GM12891 (cell line): ENCODE data around the gene BEST2.

Experiments used
- DNase-seq: peaks from one replicate; pipeline ENCODE4 v3.0.0; 2011; ENCODE audit warnings: low spot score; ENCODE audit not compliant: insufficient read length
- FAIRE-seq: peaks from 2 replicates; lab custom pipeline; 2011; peaks lifted over from hg19 to GRCh38; lab: Jason Lieb, UNC
- PAX5 ChIP-seq: IDR thresholded peaks from 2 replicates; pipeline ENCODE4 v1.6.1; 2011; ENCODE audit warnings: low read length, moderate library complexity, mild to moderate bottlenecking; ENCODE audit not compliant: insufficient read depth, severe bottlenecking
- POLR2A ChIP-seq: IDR thresholded peaks from 2 replicates; pipeline ENCODE4 v1.6.1; 2011; ENCODE audit warnings: low read depth, low read length, control low read depth
- POLR2AphosphoS5 ChIP-seq: IDR thresholded peaks from 2 replicates; pipeline ENCODE4 v1.6.1; 2011; ENCODE audit warnings: low read depth, low read length, control low read depth
- POU2F2 ChIP-seq: IDR thresholded peaks from 2 replicates; pipeline ENCODE4 v1.6.1; 2011; ENCODE audit warnings: low read depth, mild to moderate bottlenecking, control low read depth, low read length, moderate library complexity
- SPI1 ChIP-seq: IDR thresholded peaks from 2 replicates; pipeline ENCODE4 v1.6.1; 2011; ENCODE audit warnings: low read depth, low read length, control low read depth
- TAF1 ChIP-seq: IDR thresholded peaks from 2 replicates; pipeline ENCODE4 v1.6.1; 2011; ENCODE audit warnings: low read depth, low read length, control low read depth

Gene BEST2

DNA sequence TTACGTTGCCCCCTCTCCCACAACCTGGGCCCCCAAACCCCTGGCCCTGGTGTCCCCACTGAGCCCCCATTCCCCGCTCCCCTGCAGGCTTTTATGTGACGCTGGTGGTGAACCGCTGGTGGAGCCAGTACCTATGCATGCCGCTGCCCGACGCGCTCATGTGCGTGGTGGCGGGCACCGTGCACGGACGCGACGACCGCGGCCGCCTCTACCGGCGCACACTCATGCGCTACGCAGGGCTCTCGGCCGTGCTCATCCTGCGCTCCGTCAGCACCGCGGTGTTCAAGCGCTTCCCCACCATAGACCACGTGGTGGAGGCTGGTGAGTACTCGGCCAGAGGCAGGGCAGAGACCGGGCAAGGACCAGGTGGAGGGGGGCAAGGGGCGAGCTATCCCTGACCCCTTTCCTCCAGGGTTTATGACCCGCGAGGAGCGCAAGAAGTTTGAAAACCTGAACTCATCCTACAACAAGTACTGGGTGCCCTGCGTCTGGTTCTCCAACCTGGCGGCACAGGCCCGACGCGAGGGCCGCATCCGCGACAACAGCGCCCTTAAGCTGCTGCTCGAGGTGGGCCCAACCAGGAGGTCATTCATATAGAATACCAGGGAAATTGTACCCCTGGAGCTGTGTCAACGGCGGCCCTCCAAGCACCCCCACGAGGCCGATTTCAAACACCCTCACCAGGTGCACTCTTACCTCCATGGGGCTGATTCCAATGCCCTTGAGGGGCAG, 3.0 kb downstream of the BEST2 start:
- FAIRE-seq (no peak), DNase-seq (no peak)
- no peak for TF ChIP-seq TAF1
- TF ChIP-seq PAX5, result no peak
- TF ChIP-seq POLR2A, result no peak
- no peak for TF ChIP-seq POLR2AphosphoS5
- no peak for TF ChIP-seq SPI1
- no peak for TF ChIP-seq POU2F2

DNA sequence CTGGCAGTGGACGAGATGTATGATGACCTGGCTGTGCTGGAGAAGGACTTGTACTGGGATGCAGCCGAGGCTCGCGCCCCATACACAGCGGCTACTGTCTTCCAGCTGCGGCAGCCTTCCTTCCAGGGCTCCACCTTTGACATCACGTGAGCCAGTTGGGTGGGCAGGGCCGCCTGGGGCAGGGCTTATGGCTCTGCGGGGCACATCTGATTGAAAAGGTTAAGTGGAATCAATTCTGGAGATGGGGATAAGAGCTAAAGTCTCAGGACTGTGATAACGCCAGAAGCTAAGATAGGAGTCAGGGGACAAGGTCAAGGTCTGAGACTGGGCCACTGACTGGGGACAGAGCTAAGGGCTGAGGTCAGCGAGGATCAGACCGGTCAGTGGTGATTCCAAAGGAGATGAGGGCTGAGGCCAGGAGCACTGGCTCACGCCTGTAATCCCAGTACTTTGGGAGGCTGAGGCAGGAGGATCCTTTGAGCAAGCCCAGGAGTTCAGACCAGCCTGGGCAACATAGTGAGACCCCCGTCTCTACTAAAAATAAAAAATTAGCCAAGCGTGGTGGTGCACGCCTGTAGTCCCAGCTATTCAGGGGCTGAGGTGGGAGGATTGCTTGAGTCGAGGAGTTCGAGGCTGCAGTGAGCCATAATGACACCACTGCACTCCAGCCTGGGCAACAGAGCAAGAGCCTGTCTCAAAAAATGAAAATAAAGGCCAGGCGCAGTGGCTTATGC, 4.7 kb downstream of the BEST2 start:
- DNase-seq (no peak), FAIRE-seq (no peak)
- TF ChIP-seq SPI1 (no peak), PAX5 (no peak), POU2F2 (no peak), TAF1 (no peak), POLR2AphosphoS5 (no peak)

DNA sequence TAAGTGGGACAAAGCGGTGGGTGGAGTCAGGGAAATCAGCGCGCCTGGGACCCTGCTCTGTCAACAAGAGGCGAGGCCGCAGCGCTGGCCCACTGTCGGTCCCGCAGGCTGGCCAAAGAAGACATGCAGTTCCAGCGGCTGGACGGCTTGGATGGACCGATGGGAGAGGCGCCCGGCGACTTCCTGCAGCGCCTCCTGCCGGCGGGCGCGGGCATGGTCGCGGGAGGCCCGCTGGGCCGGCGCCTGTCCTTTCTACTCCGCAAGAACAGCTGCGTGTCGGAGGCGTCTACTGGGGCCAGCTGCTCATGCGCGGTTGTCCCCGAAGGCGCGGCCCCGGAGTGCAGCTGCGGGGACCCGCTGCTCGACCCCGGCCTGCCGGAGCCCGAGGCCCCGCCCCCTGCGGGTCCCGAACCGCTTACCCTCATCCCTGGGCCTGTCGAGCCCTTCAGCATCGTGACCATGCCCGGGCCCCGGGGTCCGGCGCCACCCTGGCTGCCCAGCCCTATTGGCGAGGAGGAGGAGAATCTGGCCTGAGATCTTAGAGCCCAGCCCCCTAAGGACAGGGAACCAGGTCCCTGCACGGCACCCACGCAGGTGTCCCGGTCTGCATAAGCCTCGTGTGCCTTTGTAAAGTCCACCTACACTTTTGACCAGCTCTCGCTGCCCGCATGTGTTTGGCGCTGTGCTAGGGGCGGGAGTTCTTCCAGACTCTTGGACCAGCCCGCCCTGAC, 6.1 kb downstream of the BEST2 start:
- TF ChIP-seq TAF1 (no peak), POLR2A (no peak), POLR2AphosphoS5 (no peak), POU2F2 (no peak), SPI1 (no peak), PAX5 (no peak)
- peak; percentile 76 for FAIRE-seq
- DNase-seq, result peak; percentile 86

DNA sequence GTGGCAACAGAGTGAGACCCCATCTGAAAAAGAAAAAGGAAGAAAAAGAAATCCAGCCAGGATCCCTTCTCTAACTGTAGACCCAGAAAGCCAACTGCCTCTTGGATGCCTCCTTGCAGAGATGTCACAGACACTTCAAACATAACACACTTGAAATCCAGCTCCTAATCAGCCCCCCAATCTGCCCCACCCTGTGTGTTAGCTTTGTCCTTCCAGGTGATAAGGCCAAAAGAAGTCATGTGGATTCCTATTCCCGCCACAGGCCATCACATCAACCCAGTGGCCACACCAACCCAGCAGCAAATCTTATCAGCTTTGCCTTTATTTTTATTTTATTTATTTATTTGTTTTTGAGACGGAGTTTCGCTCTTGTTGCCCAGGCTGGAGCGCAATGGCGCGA, 8.1 kb downstream of the BEST2 start:
- DNase-seq (no peak), FAIRE-seq (no peak)
- TF ChIP-seq POLR2AphosphoS5 (no peak), TAF1 (no peak), POLR2A (no peak)

DNA sequence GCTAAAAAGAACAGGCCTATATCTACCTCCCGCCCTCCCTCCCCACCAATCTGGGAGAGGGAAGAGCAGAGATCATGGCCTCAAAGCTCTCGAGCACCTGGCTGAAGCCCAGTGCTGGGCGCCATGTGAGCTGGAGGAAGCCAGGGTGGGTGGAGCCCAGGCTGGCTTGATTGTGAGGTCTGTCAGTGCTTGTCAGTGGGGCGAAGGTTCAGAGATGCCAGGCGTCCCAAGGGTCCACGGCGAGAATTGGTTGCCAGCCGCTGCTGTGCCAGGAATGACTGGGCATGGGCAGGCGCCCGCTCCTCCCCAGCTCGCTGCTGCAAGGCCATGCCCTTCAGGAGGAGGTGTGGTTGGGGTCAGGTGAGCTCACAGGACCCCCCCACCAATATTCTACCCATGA, 11.5 kb downstream of the BEST2 start:
- DNase-seq, result no peak
- no peak for FAIRE-seq
- no peak for TF ChIP-seq POLR2AphosphoS5
- no peak for TF ChIP-seq POU2F2
- TF ChIP-seq TAF1, result no peak
- TF ChIP-seq PAX5, result no peak
- no peak for TF ChIP-seq POLR2A
- no peak for TF ChIP-seq SPI1

DNA sequence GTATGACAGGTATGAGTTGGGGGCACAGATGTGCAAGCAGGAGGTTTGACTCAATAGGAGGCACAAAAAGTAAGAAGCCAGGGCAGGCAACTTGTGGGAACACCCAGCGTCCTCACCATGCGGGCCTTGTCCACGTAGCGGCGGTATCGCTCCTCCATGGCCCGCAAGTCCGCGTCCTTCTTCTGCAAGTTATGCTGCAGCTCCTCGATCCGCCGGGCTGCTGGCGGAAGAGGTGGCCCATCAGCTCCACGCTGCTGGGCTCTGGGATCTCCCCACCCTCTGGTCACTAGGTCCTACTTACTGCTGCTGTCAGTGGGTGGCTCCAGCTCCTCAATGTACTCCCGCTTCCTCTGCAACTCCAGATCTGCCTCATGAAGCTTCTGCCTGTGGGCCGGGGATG, 13.1 kb downstream of the BEST2 start:
- TF ChIP-seq POU2F2 (no peak), POLR2AphosphoS5 (no peak), TAF1 (no peak), SPI1 (no peak), PAX5 (no peak), POLR2A (no peak)
- DNase-seq (no peak), FAIRE-seq (no peak)

DNA sequence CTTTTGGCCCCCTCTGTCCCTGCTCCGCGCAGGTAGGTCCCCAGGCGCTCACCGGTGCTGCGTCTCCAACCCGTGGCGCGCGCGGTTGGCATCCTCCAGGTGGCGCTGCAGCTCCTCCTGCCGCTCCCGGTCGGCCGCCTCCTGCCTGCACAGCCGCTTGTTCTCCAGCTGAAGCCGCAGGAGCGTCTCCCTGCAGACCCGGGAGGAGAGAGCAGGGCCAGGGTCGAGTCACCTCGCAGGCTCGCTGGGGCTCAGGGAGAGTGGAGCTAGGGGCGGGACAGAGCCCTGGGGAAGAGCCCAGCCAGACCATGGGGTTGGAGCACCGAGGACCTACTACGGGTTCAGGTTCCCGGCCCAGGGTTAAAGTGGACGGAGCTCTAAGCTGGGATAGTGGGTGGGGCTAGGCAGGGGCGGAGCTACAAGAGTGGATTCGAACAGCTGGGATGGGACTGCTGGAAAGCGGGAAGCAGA, 14.5 kb downstream of the BEST2 start:
- DNase-seq (peak; percentile 90), FAIRE-seq (peak; percentile 91)
- no peak for TF ChIP-seq PAX5
- TF ChIP-seq SPI1, result no peak
- no peak for TF ChIP-seq POLR2A
- TF ChIP-seq POU2F2, result no peak
- no peak for TF ChIP-seq POLR2AphosphoS5
- no peak for TF ChIP-seq TAF1

DNA sequence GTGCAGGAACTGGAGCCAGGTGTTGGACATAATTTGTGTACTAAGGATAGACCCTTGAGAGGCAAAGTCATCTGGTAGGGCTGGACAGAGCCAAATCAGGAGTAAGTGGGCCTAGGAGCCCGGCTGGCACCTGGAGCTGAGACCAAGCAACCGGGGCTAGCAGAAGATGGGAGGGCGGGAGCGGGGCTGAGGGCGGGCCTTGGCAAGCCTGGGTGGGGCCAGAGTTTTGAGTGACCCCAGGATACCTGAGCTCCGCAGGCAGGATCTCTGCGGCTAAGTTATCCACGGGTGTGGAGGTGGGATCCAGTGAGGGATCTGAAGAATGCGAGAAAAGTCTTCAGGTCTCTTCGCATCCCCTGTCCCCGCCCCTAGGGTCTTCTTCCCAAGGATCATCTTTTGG, 15.6 kb downstream of the BEST2 start:
- no peak for TF ChIP-seq TAF1
- DNase-seq (no peak), FAIRE-seq (no peak)

DNA sequence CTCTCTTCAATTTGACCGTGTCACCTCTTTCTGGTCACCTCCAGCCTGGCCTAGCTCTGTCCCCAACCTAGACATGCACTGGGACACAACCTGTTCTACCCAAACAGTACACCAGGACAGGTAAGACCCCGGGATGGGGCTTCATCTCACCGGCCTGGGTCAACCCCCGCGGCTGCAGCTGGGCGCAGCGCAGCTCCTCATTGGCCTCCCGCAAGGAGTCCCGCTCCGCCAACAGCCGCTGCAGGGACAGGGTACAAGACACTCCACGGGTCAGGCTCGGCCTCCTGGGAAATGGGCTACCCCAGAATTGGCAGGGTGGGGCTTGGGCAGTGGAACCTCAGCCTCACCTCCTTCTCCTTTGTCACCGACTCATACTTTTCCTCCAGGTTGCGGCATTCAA, 16.1 kb downstream of the BEST2 start:
- TF ChIP-seq SPI1, result no peak
- no peak for TF ChIP-seq POLR2AphosphoS5
- TF ChIP-seq TAF1, result no peak
- TF ChIP-seq PAX5, result no peak
- TF ChIP-seq POLR2A, result no peak
- TF ChIP-seq POU2F2, result no peak
- no peak for FAIRE-seq
- no peak for DNase-seq

- DNase-seq (no peak), FAIRE-seq (no peak)
- TF ChIP-seq PAX5 (no peak), SPI1 (no peak), TAF1 (no peak), POLR2A (no peak)
These were observed 18.1 kb downstream of the BEST2 start for GRCh38 chr19:12769689-12770088.
